NCI-H2171 (cell line): Measurements from ENCODE around the gene HPCAL1.

Experiments
- DNase-seq: peaks from one replicate; lab custom pipeline; 2025; lab: John Stamatoyannopoulos, UW

Gene HPCAL1

GRCh38 chr2:10389573-10389972 is 86.9 kb downstream of the HPCAL1 start:
- no peak for DNase-seq

DNA sequence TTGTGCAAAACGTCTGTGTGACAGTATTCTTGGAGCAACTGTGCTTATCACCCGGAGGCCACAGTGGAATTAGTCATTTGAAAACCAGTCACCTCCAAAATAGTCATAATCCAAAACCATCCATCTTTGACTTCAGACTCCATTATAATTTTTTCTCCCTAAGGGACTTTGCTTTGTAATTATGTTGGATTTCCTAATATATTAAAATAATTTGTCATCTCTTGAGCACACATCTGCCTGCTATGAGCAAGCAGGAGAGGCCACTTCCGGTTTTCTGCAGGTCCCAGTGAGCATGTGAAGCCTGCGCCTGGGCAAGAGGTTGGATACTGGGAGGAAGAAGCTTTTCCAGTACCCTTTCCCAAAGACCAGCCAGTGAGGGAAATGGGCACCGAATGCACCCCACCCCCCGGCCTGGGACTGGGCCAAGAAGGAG is 87.7 kb downstream of the HPCAL1 start:
- DNase-seq = no peak

GRCh38 chr2:10392100-10392499 is 89.4 kb downstream of the HPCAL1 start:
- no peak for DNase-seq

GRCh38 chr2:10392548-10392947 is 89.8 kb downstream of the HPCAL1 start:
- no peak for DNase-seq

- no peak for DNase-seq
Measured at GRCh38 chr2:10392951-10393639, 90.4 kb downstream of the HPCAL1 start.

- DNase-seq = no peak
Measured at GRCh38 chr2:10393640-10393982, 90.9 kb downstream of the HPCAL1 start.

DNA sequence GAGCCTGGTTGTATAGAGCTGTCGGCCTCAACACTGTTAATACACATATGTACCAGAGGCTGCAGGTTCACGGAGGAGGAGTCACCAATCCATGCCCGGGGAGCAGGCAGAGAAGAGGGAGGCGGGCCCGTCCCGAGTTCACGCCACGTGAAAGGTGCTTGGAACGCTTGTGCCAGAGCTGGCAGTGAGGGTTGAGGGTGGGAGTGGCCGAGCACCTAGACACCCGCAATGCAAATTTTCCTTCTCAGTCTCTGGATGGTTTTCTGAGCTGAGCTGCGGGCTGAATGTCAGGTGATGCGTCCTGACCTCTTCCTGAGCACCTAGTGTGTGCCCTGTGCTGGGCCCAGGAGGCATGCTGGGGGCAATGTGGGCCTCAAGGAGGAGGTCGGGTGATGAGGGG is 93.2 kb downstream of the HPCAL1 start:
- DNase-seq = no peak

DNA sequence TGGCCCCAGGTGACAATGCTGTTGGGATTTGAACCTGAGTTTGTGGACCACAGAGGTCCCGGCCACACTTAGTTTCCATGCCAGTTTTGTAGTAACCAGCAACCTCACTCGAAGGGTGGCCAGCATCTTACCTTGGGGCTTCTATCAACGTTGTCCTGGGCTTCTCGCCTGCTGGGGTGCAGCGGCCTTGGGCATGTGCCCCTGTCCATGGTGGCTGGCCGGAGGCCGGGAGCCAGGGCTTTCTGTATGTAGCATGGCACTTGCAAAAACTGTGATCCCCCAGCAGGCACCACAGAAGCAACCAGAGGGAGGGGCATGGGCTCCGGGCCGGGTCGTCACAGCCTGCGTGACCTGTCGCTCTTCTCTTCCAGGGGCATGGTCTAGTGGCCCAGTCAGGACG is 93.8 kb downstream of the HPCAL1 start:
- DNase-seq = no peak

DNA sequence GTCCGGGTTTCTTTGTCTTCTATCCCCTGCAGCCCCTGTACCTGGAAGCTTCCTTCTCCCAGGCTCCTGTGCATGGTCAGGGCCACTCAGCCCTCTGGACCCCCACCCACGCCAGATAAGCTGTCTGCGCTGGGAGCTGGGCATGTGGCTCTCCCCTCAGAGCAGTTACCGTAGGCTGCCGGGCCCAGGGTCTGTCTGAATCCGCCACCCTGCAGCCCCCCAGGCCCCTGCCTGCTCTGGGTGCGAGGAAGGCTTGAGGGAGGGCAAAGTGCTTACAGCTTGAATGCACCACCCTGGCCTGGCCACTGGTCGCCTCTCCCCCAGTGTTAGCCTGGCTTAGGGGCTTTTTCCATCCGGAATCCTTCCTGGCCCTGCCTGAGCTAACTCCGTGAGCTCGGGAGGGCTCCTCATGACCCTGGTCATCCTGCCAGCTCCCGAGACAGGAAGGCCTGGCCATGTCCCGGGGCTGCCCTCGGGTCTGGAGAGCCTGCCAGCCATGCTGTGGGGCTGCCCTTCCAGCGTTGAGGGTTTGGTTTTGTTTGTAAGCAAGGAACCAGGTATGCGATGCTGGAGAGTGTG is 94.7 kb downstream of the HPCAL1 start:
- DNase-seq = no peak

- DNase-seq = no peak
Measured at GRCh38 chr2:10397878-10398277, 95.2 kb downstream of the HPCAL1 start.

- no peak for DNase-seq
Measured at GRCh38 chr2:10398496-10398895, 95.8 kb downstream of the HPCAL1 start.

GRCh38 chr2:10399358-10399757 is 96.7 kb downstream of the HPCAL1 start:
- no peak for DNase-seq

DNA sequence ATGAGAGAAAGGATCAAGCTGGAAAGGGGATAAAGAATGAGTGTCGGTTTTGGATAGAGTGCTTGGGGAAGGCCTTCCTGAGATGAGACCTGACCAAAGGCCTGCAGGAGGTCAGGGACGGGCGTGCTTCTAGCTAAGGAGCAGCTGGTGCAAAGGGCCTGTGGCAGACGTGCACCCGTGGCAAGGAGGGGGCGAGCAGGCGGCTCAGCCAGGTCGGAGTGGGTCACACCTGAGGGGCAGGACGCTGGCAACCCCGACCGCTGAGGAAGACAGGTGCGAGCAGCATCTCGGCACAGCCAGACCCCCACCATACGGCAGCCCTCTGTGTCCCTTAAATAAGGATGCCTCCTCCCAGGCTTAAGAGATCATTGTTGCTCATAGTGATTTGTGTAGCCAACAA is 97.3 kb downstream of the HPCAL1 start:
- DNase-seq = no peak

DNA sequence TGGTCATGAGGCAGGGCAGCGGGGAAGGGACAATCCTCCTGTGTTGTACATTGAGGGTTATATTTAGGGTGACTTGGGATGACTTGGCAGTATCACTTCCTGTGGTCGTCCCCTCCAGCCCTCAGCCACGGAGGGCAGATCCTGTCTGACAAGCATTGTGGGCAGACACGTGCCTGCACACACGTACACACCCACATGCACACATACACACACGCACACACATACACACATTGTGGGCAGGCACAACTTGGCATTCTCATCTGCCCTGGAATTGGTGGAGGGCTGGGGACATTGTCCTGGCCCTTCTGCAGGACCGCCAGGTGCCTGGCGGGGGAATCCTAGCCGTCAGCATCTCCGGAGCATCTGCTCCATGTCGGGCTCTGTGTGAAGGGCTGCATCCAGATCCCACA is 97.9 kb downstream of the HPCAL1 start:
- DNase-seq = no peak

GRCh38 chr2:10400978-10401951 is 98.6 kb downstream of the HPCAL1 start:
- DNase-seq = no peak

DNA sequence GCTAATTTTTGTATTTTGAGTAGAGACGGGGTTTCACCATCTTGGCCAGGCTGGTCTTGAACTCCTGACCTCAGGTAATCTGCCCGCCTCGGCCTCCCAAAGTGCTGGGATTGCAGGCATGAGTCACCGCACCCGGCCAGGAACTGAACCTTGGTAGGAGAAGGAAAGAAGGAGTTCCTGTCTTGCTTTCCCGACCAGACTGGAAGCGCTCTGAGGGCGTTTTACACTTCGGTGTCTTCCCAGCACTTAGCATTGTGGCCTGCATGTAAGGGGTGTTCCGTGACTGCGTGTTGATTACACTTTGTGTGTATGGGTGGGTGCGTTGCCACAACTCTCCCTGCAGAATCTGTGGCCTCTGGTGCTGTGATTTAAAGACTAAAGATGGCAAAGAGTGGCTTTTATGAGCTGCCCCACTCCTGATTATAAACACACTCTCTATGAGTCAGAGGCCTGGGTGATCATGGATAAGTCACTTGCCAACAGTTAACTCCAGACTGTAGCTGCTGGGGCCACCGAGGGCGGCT is 99.4 kb downstream of the HPCAL1 start:
- DNase-seq = no peak

DNA sequence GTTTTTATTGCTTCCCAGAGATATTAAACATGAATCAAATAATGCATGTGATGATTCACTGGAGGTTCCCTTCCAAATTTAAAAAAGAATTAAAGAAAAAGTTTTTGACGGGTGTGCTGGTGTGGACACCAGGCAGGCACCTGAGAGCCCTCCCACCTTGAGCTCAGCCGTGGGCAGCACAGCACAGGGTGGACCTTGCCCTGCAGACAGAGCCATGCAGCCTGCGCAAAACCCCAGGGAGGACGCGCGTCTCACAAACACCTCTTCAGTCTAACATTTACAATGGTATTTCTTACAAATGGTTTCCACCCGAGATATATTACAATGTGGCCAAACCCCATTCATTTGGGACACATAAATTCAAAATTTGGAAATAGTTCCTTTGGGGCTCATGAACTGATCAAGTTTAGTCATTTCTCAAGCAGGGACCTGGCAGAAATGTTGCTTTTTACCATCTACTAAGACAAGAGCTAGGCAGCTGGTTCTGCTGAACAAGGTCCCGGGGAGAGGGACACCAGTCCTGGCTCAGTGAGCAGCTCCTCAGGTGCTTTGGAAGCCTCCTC is 100.0 kb downstream of the HPCAL1 start:
- no peak for DNase-seq

DNA sequence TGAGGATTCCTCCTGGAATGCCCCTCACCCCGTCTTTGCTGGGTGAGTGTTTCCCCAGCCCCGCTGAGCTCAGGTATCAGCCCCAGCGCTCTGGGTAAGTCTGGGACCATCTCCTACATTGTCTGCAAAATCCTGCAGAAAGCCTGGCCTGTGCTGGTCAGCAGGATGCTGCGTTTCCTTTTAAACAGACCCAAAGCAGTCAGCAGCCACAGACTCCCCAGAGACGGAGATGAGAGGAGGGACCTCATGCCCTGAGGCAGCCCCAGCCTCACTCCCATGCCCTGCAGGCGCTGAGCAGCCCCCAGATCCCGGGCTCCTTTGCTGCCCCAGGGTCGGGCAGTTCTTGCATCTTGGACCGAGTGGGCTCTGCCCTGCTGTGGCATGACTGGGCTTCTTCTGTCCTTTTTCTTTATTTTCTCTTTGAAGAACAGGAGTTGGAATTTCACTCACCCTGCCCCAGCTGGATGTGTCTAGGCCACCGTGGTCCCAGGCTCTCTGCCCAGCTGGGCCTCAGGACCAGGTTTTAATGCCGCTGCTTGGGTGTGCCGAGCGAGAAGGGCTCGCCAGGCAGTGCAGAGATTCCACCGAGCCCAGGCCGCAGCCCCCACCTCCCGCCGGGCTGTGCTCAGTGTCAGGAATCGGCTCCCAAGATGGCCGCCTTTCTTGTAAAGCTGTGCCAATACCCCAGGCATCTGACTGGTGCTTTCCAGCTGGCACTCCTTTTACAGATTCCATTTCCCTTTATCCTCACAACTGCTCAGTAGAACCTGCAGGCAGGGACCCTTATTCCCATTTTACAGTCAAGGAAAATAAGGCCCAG is 101.8 kb downstream of the HPCAL1 start:
- DNase-seq = no peak

DNA sequence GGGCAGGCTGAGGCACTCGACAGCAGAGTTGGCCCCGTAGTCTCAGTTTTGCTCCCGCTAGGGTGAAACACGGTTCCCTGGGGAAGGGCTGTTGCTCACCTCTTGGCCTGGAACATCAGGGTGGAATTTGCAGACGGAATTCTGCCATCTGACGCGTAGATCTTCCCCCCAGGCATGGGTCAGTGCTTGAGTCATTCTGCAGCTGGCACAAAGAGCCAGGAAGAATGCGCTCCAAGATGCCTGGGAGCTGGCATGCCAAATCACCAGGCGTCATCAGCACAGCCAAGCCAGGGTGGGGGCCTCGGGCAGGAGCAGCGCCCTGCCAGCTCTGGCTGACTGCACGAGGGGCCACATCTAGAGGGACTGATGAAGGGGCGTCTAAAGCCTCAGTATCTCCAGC is 102.7 kb downstream of the HPCAL1 start:
- DNase-seq = no peak

GRCh38 chr2:10406016-10406415 is 103.3 kb downstream of the HPCAL1 start:
- DNase-seq = no peak

- DNase-seq = no peak
Measured at GRCh38 chr2:10406491-10407188, 103.9 kb downstream of the HPCAL1 start.
